ENCODE results near the gene OR14C36. TPM values are rescaled to one million over a fixed set of nuclear protein-coding genes. Genes with fewer than 3 reads are reported as not detected.

OR14C36 gene, protein sequence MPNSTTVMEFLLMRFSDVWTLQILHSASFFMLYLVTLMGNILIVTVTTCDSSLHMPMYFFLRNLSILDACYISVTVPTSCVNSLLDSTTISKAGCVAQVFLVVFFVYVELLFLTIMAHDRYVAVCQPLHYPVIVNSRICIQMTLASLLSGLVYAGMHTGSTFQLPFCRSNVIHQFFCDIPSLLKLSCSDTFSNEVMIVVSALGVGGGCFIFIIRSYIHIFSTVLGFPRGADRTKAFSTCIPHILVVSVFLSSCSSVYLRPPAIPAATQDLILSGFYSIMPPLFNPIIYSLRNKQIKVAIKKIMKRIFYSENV
- not detected in 2 replicates for total RNA-seq

DNA sequence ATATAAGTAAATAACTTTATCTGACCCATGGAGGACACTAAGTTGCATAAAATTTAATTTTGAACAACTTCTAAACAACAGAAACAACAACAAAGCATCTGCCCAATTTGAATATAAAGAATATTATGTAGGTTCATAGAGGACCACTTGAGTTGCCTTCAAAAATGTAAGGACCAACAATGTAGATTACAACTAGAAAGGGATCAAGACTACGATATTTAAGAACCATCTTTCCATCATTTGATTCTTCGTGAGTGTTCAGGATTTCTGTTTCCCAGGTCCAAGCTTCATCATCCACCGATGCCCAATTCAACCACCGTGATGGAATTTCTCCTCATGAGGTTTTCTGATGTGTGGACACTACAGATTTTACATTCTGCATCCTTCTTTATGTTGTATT, at the start of gene OR14C36:
Gene OR14C36, plus strand, starts transcription at position 301 of the 400 bp plus-strand sequence. Its CDS starts 0 bp downstream, at position 301.

DNA sequence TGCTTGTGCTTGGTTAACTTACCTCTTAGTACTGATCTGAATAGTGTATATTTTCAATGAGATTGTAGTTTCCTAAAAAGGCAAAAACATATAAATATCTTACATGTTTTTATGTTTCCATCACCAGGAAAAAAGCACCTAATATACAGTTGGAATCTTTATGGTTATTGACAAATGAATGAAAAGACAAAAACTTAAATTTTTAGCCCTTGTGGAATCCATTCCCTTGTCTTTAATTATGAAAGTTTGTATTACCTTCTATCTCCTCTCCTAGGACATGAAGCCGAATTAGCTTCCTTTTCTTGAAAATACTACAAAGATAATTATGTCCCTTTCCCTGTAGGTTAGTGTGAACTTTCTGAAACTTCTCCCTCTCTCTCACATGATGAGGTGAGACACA, 45.3 kb upstream of the OR14C36 start, which contains the start of gene OR2T12:
Gene OR2T12, minus strand, starts transcription at position 101 of the 400 bp plus-strand sequence. CDS start 7,846 bp downstream, outside the sequence.

DNA sequence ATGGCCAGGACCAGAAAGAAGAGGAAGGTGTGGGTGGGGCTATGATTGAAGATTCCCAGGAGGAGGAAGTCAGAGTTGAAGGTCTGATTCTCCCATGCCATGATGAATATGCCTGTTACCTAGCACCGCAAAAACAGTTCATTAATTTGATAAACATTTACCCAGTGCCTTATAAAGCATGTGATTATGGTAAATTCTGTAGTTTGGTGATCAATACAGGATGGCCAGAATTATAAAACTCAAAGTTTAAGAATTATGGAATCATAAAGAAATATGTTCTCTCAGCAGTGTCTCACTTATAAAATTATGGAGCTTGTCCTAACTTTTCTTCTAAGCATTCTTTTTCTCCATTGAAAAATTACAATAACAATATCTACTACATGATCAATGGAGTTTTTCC, 24.1 kb upstream of the OR14C36 start, which contains the start of gene OR2M7:
Gene OR2M7, minus strand, starts transcription at position 101 of the 400 bp plus-strand sequence. Its CDS starts 0 bp downstream, at position 101.

DNA sequence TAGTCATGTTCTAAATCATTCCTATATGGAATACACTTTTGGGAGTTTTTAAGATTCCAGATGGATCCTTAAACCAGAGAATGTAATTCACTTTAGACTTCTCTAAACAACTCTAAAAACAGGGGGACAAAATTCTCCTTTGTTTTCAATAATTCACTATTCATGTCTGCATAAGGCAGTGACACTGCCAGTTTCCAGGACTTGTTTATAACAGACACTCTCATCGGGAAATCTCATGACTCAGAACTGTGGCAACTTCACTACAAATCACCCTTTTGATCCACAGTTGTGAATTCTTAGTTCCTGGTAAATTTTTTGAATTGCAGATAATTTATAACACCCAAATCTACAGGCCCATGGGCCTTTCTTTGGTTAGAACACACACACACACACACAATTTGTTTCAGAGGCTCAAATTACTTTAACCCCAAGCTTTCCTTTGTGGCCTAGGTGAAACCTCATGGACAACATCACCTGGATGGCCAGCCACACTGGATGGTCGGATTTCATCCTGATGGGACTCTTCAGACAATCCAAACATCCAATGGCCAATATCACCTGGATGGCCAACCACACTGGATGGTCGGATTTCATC, 12.6 kb downstream of the OR14C36 start, which contains the start of gene OR2T4:
Gene OR2T4, plus strand, starts transcription at position 545 of the 595 bp plus-strand sequence. Its CDS starts 0 bp downstream, at position 545.

DNA sequence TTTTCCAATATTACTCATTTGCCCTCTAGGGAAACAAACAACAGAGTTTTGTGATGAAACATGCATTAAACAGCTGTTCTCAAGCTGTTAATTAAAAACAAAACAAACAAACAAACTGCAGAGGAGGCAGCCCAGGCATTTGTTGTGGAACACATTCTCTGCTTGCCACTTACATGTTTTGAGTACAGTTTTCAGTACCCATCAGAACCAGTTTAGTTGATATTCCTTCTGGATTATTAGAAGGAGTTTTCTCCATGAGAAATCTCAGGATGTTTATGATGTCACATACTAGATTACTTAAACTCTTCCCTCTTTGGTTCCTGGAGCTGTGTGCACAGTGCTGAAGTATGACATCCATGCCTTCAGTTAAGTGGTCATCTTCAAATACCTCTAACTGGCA, 26.9 kb downstream of the OR14C36 start, which contains the start of gene OR2T6:
Gene OR2T6, plus strand, starts transcription at position 301 of the 400 bp plus-strand sequence. CDS start 11,863 bp downstream, outside the sequence.

Other genes with a start within 250 kb of the OR14C36 start
- gene OR2M5, start 203.6 kb upstream of the OR14C36 start, total RNA-seq = not detected in 2 replicates
- not detected in 2 replicates for gene OR2M2, start 174.0 kb upstream of the OR14C36 start, total RNA-seq
- gene OR2M3, start 151.5 kb upstream of the OR14C36 start, total RNA-seq = not detected in 2 replicates
- gene OR2M4, start 117.4 kb upstream of the OR14C36 start, total RNA-seq = under 0.01 TPM in 1 of 2 replicates, not detected in the other
- gene OR2T33, start 70.8 kb upstream of the OR14C36 start, total RNA-seq = not detected in 2 replicates
- gene OR2T12, start 45.4 kb upstream of the OR14C36 start, total RNA-seq = not detected in 2 replicates
- gene OR2M7, start 24.2 kb upstream of the OR14C36 start, total RNA-seq = not detected in 2 replicates
- gene OR2T4, start 12.9 kb downstream of the OR14C36 start, total RNA-seq = not detected in 2 replicates
- not detected in 2 replicates for gene OR2T6, start 27.0 kb downstream of the OR14C36 start, total RNA-seq
- not detected in 2 replicates for gene OR2T1, start 54.3 kb downstream of the OR14C36 start, total RNA-seq
- gene OR2T2, start 96.9 kb downstream of the OR14C36 start, total RNA-seq = not detected in 2 replicates
- not detected in 2 replicates for gene OR2T3, start 124.6 kb downstream of the OR14C36 start, total RNA-seq
- not detected in 2 replicates for gene OR2T5, start 139.8 kb downstream of the OR14C36 start, total RNA-seq
- not detected in 2 replicates for gene OR2G6, start 159.3 kb downstream of the OR14C36 start, total RNA-seq
- not detected in 2 replicates for gene OR2T29, start 214.0 kb downstream of the OR14C36 start, total RNA-seq
- not detected in 2 replicates for gene OR2T34, start 226.0 kb downstream of the OR14C36 start, total RNA-seq
- not detected in 2 replicates for gene OR2T10, start 248.9 kb downstream of the OR14C36 start, total RNA-seq